ENCODE data around the gene TUBE1. TPM values are rescaled to one million over a fixed set of nuclear protein-coding genes. Genes with fewer than 3 reads are reported as not detected.

TUBE1 gene
- total RNA-seq, 1 donor from 2014 or later = 6.0 TPM

GRCh38 chr6:112039431-112039770, 47.9 kb downstream of the TUBE1 start:
- Histone ChIP-seq H3K27ac (peak overlapping the region; percentile 83 to 93), H3K27me3 (no peaks in the 10 kb centered on the region)
- TF ChIP-seq CTCF (IDR thresholded peaks at IDR 0.05) = no peak

GRCh38 chr6:112038756-112039430, 48.4 kb downstream of the TUBE1 start:
- Histone ChIP-seq H3K9me3 (no peaks in the 10 kb centered on the region), H3K4me3 (no peak overlapping the region), H3K27me3 (no peaks in the 10 kb centered on the region), H3K36me3 (no peaks in the 10 kb centered on the region), H3K27ac (peak overlapping the region; percentile 83 to 93), H3K4me1 (peaks cover 5 to 29% of the 10 kb centered on the region in 2 donors)
- no peak for DNase-seq (ENCODE audit: low spot score in 2 of 2)
- intact Hi-C loops (cut with DNase I) = loop anchor here (2.0 to 10.0 kb wide), 2 partner anchors 434 to 554 kb away; partner anchors contain the start of genes REV3L and TRAF3IP2
- no peak for TF ChIP-seq CTCF (IDR thresholded peaks at IDR 0.05)

More at GRCh38 chr6:112039431-112039770, 47.9 kb downstream of the TUBE1 start:
- no peaks in the 10 kb centered on the region for H3K36me3 ChIP-seq
- no peaks in the 10 kb centered on the region for H3K9me3 ChIP-seq
- no peak for DNase-seq (ENCODE audit: low spot score in 2 of 2)
- peaks cover 5 to 27% of the 10 kb centered on the region in 2 donors for H3K4me1 ChIP-seq
- intact Hi-C loops (cut with DNase I) = loop anchor here (2.0 to 10.0 kb wide), 2 partner anchors 435 to 555 kb away; partner anchors contain the start of genes REV3L and TRAF3IP2
- H3K4me3 ChIP-seq = no peak overlapping the region

GRCh38 chr6:112038268-112038667, 49.0 kb downstream of the TUBE1 start:
- TF ChIP-seq CTCF (IDR thresholded peaks at IDR 0.05) = no peak
- Histone ChIP-seq H3K36me3 (no peaks in the 10 kb centered on the region), H3K4me3 (no peak overlapping the region), H3K9me3 (no peaks in the 10 kb centered on the region), H3K4me1 (peaks cover 5 to 31% of the 10 kb centered on the region in 2 donors), H3K27me3 (no peaks in the 10 kb centered on the region), H3K27ac (peak overlapping the region; percentile 83 to 93)
- intact Hi-C loops (cut with DNase I) = loop anchor here (2.0 to 10.0 kb wide), 2 partner anchors 433 to 553 kb away; partner anchors contain the start of genes REV3L and TRAF3IP2
- DNase-seq (ENCODE audit: low spot score in 2 of 2) = no peak

GRCh38 chr6:112037783-112038216, 49.5 kb downstream of the TUBE1 start:
- intact Hi-C loops (cut with DNase I) = loop anchor here (2.0 to 10.0 kb wide), 3 partner anchors 19 to 553 kb away; partner anchors contain the start of genes REV3L and TRAF3IP2
- peaks cover 5 to 29% of the 10 kb centered on the region in 2 donors for H3K4me1 ChIP-seq
- no peaks in the 10 kb centered on the region for H3K36me3 ChIP-seq
- peak; percentile 54 to 96 for DNase-seq (ENCODE audit: low spot score in 2 of 2)
- TF ChIP-seq CTCF (IDR thresholded peaks at IDR 0.05) = no peak
- H3K27ac ChIP-seq = peak overlapping the region; percentile 83 to 93
- no peak overlapping the region for H3K4me3 ChIP-seq
- H3K9me3 ChIP-seq = no peaks in the 10 kb centered on the region
- H3K27me3 ChIP-seq = no peaks in the 10 kb centered on the region

GRCh38 chr6:112036088-112036637, 51.1 kb downstream of the TUBE1 start:
- Histone ChIP-seq H3K27me3 (no peaks in the 10 kb centered on the region), H3K4me1 (peaks cover 5 to 26% of the 10 kb centered on the region in 2 donors), H3K36me3 (no peaks in the 10 kb centered on the region), H3K9me3 (no peaks in the 10 kb centered on the region), H3K4me3 (no peak overlapping the region), H3K27ac (peak overlapping the region; percentile 56 to 93)
- intact Hi-C loops (cut with DNase I) = loop anchor here (2.0 to 10.0 kb wide), 2 partner anchors 17 to 551 kb away; partner anchors contain the start of gene REV3L
- TF ChIP-seq CTCF (IDR thresholded peaks at IDR 0.05) = no peak
- DNase-seq (ENCODE audit: low spot score in 2 of 2) = no peak
